Measurements from ENCODE around the gene GAPVD1.

- TF ChIP-seq POLR2A (IDR thresholded peaks at IDR 0.05) (no peak), CTCF (IDR thresholded peaks at IDR 0.05) (peak in 2 of 3 donors; percentile 60 to 64), EP300 (IDR thresholded peaks at IDR 0.05) (no peak)
Measured at GRCh38 chr9:125374443-125375309, 113.0 kb downstream of the GAPVD1 start.

All from ovary (tissue), 3 donors.